Stimulated activated CD4-positive, alpha-beta T cell treated with anti-CD3 and anti-CD28 coated beads, Interleukin-12 subunit alpha, Interleukin-12 subunit beta, amount 100 ng/mL, for 4 hours (primary cell): ENCODE results near the gene CNOT3.

ENCODE experiments used
- DNase-seq: peaks from one replicate; pipeline ENCODE4 v3.0.0-alpha.2; 2020

CNOT3 gene

GRCh38 chr19:54123682-54124081, 13.9 kb upstream of the CNOT3 start:
- DNase-seq, result no peak

DNA sequence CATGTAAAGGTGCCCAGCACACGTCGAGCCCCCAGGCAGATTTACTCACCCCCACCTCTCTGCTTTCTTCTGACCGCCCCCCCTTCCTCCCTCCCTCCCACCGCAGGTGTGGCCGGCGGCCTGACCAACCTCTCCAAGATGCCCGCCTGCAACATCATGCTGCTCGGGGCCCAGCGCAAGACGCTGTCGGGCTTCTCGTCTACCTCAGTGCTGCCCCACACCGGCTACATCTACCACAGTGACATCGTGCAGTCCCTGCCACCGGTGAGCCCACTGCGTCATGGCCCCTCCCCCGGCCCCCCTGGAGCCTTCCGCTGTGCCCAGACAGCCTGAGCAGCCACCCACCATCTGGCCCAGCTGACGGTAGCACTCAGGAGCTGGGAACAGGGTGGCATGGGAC, 13.2 kb upstream of the CNOT3 start:
- DNase-seq, result no peak

- DNase-seq, result no peak
Measured at GRCh38 chr19:54125713-54126112, 11.8 kb upstream of the CNOT3 start.

DNA sequence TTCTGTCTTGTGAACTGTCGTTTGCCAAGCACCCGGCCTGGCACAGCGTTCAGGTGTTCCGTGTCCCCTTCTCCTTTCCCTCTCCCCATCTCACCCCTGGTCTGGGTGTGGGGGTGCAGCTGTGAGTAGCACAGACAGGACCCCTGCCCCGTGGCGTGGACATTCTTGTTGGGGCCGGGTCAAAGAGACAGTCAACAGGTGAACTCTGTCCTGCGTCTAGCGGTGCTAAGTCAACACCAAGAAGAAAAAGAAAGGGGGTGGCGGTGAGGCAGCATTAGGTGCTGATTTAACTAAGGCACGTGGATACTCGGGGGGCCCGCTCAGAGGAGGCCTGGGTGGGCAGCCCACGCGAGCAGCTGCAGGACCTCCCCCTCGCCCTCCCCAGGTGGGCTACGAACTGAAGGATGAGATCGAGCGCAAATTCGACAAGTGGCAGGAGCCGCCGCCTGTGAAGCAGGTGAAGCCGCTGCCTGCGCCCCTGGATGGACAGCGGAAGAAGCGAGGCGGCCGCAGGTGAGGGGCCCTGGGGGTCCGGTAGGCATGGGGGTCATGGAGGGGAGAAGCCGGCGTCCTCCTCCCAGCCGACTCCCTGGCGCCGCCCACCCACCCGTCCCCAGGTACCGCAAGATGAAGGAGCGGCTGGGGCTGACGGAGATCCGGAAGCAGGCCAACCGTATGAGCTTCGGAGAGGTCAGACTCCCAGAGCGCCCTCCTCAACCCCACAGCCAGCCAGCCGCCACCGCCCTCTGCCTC, 9.7 kb upstream of the CNOT3 start:
- DNase-seq, result no peak

- no peak for DNase-seq
Measured at GRCh38 chr19:54128441-54128725, 9.2 kb upstream of the CNOT3 start.

GRCh38 chr19:54128796-54129616, 8.6 kb upstream of the CNOT3 start:
- DNase-seq, result no peak

DNA sequence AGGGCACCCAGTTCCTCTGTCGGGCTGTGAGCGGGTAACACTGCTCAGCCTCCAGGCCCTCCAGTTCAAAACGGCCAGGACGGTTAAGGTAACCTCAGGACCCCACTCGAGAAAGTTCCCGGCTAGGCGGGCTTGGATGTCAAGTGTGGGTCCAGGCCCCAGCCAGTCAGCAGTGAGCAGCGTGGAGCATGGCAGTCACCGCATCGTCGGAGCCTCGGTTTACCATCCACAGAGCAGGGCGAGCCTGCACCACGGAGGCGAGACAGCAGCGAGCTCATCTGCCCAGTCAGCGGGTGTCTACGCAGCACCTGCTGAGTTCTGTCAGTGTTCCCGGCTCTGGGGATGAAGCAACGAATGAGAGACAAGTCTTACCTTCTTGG, 8.0 kb upstream of the CNOT3 start:
- DNase-seq, result no peak

- DNase-seq, result no peak
Measured at GRCh38 chr19:54133312-54133956, 4.1 kb upstream of the CNOT3 start.

GRCh38 chr19:54133957-54134590, 3.5 kb upstream of the CNOT3 start:
- DNase-seq, result no peak

- no peak for DNase-seq
Measured at GRCh38 chr19:54136086-54136863, 1.3 kb upstream of the CNOT3 start.

GRCh38 chr19:54136864-54137698, 481 bp upstream of the CNOT3 start:
- DNase-seq, result peak; percentile 96

DNA sequence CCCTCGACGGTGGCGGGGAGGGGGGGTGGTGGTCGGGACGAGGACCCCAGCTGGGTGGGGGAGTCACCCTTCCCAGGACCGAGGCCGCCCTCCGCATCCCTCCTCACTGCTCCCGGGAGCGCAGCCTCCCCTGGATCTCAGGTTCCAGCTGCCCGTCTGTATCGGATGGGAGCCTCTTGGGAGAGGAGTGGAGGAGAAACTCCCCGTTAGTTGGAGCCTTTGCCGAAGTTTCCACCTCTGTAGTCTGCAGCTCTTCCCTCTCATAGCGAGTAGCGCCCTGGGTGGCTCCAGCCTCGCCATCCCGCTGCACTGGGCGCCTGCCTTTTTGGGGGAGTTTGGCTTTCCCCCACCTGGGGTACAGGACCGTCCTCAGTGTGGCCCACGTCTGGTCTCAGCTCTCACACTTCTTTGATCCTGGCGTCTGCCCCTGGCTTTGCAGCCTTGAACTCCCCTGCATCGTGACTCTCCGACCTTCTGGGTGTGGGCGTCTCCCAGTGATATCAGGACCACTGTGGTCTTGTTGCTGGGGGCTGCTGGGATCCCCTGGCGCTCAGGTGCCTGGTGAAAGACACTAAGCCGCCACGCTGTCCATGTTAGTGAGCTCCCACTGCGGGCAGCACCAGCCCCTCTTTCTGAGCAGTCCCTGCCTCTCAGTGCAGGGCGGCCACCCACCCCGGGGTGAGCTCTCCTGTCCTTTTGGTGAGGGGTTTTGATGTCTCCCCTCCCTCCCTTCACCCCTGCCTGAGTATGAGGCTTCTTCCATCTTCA, 1.1 kb downstream of the CNOT3 start:
- no peak for DNase-seq

- no peak for DNase-seq
Measured at GRCh38 chr19:54141356-54141755, 3.8 kb downstream of the CNOT3 start.

DNA sequence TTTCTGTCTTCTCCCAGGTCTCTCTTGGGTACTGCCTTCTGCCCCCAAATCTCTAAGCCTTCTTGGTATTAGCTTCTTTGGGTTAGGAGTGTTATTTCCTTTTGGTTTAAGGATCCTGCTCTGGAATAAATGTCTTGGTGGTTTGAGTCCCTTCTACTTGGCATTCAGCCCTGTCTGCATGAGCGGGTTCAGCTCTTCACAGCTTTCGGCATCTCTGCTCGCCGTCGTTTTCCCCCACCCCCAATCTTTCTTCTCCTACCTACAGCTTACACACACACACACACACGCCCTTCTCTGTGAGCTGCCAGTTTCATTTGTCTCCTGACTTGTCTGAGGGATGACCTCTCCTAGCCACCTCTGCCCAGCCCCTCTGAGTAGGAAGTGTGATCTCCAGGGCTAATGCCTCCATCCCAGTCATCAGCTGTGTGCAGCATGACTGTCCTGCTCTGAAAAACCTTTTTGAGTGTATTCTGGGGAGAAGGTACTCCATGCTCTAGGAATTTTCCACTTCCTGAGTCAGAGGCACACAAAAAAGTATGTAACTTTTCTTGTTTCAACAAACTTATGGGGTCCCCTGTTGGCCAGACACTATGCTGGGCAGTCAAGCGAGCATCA, 4.7 kb downstream of the CNOT3 start:
- no peak for DNase-seq

- DNase-seq, result no peak
Measured at GRCh38 chr19:54145541-54146158, 8.1 kb downstream of the CNOT3 start.

GRCh38 chr19:54147676-54148075, 10.1 kb downstream of the CNOT3 start:
- no peak for DNase-seq

DNA sequence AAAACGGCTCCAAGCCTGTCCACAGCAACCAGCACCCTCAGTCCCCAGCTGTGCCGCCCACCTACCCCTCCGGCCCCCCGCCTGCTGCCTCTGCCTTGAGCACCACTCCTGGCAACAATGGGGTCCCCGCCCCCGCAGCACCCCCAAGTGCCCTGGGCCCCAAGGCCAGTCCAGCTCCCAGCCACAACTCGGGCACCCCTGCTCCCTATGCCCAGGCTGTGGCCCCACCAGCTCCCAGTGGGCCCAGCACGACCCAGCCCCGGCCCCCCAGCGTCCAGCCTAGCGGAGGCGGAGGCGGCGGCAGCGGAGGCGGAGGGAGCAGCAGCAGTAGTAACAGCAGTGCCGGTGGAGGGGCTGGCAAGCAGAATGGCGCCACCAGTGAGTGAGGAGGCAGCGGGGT, 10.6 kb downstream of the CNOT3 start:
- DNase-seq, result no peak

GRCh38 chr19:54149021-54149812, 11.7 kb downstream of the CNOT3 start:
- DNase-seq, result no peak

GRCh38 chr19:54151362-54152035, 13.9 kb downstream of the CNOT3 start:
- DNase-seq, result no peak
